IMR-90 (cell line): Measurements from ENCODE around the gene TLL1. TPM values are rescaled to one million over a fixed set of nuclear protein-coding genes. Genes with fewer than 3 reads are reported as not detected.

ENCODE experiments used
- ATAC-seq: fragments of 200-7000 bp; cut with Tn5 transposase; 2 replicates; pipeline ENCODE4 v1.9.1; 2020; ENCODE audit warnings: low read depth, mild to moderate bottlenecking, moderate library complexity
- BruUV-seq: library from RNA; stranded (reverse); fragments of 400-500 nt; replicated peaks from 2 replicates; lab custom pipeline; 2021; lab: Mats Ljungman, UMichigan
- CTCF ChIA-PET: fragments of 300-600 bp; formaldehyde crosslinking; extraction: SDS; loops from one replicate; lab custom pipeline; 2021; ENCODE audit warnings: antibody characterized with exemption; lab: Yijun Ruan, JAX
- POLR2A ChIA-PET: fragments of 300-600 bp; sonication (Branson Sonifier 250); formaldehyde crosslinking; loops from one replicate; lab custom pipeline; 2022; ENCODE audit warnings: antibody characterized with exemption; ENCODE audit not compliant: unreplicated experiment; lab: Charles Lee
- DNase-seq: peaks from one replicate; pipeline ENCODE4 v3.0.0; 2013
- H2AFZ ChIP-seq: replicated peaks from 2 replicates; pipeline ENCODE3; 2013; ENCODE audit warnings: low read length, mild to moderate bottlenecking; ENCODE audit not compliant: poor library complexity
- H2AK5ac ChIP-seq: 2 replicates; pipeline ENCODE4 v1.6.1; 2013; ENCODE audit warnings: low read depth, low read length, inconsistent platforms
- H2AK9ac ChIP-seq: replicated peaks from 2 replicates; pipeline ENCODE3; 2013; ENCODE audit warnings: mild to moderate bottlenecking, low read depth, low read length, moderate library complexity; ENCODE audit not compliant: poor library complexity
- H2BK120ac ChIP-seq: 2 replicates; pipeline ENCODE4 v1.6.1; 2013; ENCODE audit warnings: low read depth, low read length, inconsistent platforms
- H2BK15ac ChIP-seq: 3 replicates; pipeline ENCODE4 v1.6.1; 2013; ENCODE audit warnings: low read depth, low read length, inconsistent platforms
- H2BK20ac ChIP-seq: 2 replicates; pipeline ENCODE4 v1.6.1; 2013; ENCODE audit warnings: low read depth, mild to moderate bottlenecking, inconsistent platforms, low read length, moderate library complexity
- H2BK5ac ChIP-seq: 2 replicates; pipeline ENCODE4 v1.6.1; 2013; ENCODE audit warnings: mild to moderate bottlenecking, low read depth, low read length, inconsistent platforms; ENCODE audit not compliant: poor library complexity, severe bottlenecking
- H3K14ac ChIP-seq: replicated peaks from 2 replicates; pipeline ENCODE4 v1.6.1; 2013; ENCODE audit warnings: low read depth, low read length, inconsistent platforms
- H3K18ac ChIP-seq: 2 replicates; pipeline ENCODE4 v1.6.1; 2013; ENCODE audit warnings: low read depth, low read length, control low read depth
- H3K23ac ChIP-seq: 2 replicates; pipeline ENCODE4 v1.6.1; 2013; ENCODE audit warnings: low read depth, low read length, inconsistent platforms
- H3K27ac ChIP-seq: 2 replicates; pipeline ENCODE4 v1.5.1; 2013; ENCODE audit warnings: mild to moderate bottlenecking, control low read depth, low read length; ENCODE audit not compliant: insufficient read depth
- H3K27me3 ChIP-seq: 2 replicates; pipeline ENCODE4 v1.6.1; 2013; ENCODE audit warnings: low read length; ENCODE audit not compliant: control insufficient read depth, insufficient read depth
- H3K36me3 ChIP-seq: 2 replicates; pipeline ENCODE4 v1.6.1; 2013; ENCODE audit warnings: low read length, mixed read lengths; ENCODE audit not compliant: control insufficient read depth, insufficient read depth
- H3K4ac ChIP-seq: 2 replicates; pipeline ENCODE4 v1.6.1; 2013; ENCODE audit warnings: low read depth, low read length, inconsistent platforms
- H3K4me1 ChIP-seq: 2 replicates; pipeline ENCODE4 v1.6.1; 2013; ENCODE audit warnings: low read length, mixed read lengths; ENCODE audit not compliant: control insufficient read depth, insufficient read depth
- H3K4me2 ChIP-seq: 2 replicates; pipeline ENCODE4 v1.6.1; 2013; ENCODE audit warnings: low read depth, mild to moderate bottlenecking, control low read depth, low read length, moderate library complexity
- H3K4me3 ChIP-seq: 2 replicates; pipeline ENCODE4 v1.5.1; 2013; ENCODE audit warnings: low read depth, mild to moderate bottlenecking, control low read depth, low read length, moderate library complexity; ENCODE audit not compliant: insufficient read depth
- H3K56ac ChIP-seq: 2 replicates; pipeline ENCODE4 v1.6.1; 2013; ENCODE audit warnings: low read length, inconsistent platforms; ENCODE audit not compliant: insufficient read depth; ENCODE audit errors: extremely low read depth
- H3K79me1 ChIP-seq, 2 experiments: 2 replicates each; pipeline ENCODE4 v1.6.1; 2013; ENCODE audit warnings: low read length in 2 of 2, inconsistent platforms in 1 of 2, low read depth in 1 of 2
- H3K9ac ChIP-seq: 2 replicates; pipeline ENCODE4 v1.6.1; 2013; ENCODE audit warnings: low read depth, low read length, control low read depth
- H3K9me1 ChIP-seq: 2 replicates; pipeline ENCODE4 v1.6.1; 2013; ENCODE audit warnings: low read length, inconsistent platforms; ENCODE audit not compliant: insufficient read depth
- H3K9me3 ChIP-seq: 2 replicates; pipeline ENCODE4 v1.6.1; 2013; ENCODE audit warnings: low read length; ENCODE audit not compliant: control insufficient read depth, insufficient read depth
- H4K20me1 ChIP-seq: 2 replicates; pipeline ENCODE4 v1.6.1; 2013; ENCODE audit warnings: low read length, inconsistent platforms; ENCODE audit not compliant: insufficient read depth
- H4K5ac ChIP-seq: 2 replicates; pipeline ENCODE4 v1.6.1; 2013; ENCODE audit warnings: mild to moderate bottlenecking, low read depth, low read length, control low read depth
- H4K8ac ChIP-seq, 2 experiments: 2 replicates each; pipeline ENCODE4 v1.6.1; 2013; ENCODE audit warnings: low read depth in 2 of 2, low read length in 2 of 2, control low read depth in 1 of 2, inconsistent platforms in 1 of 2
- H4K91ac ChIP-seq: 2 replicates; pipeline ENCODE4 v1.6.1; 2013; ENCODE audit warnings: low read depth, low read length, inconsistent platforms; ENCODE audit not compliant: insufficient read depth
- MAFK ChIP-seq: IDR thresholded peaks from 2 replicates; pipeline ENCODE4 v1.6.1; 2012; ENCODE audit warnings: low read depth, low read length, improper control_type of control experiment
- MAZ ChIP-seq: IDR thresholded peaks from 2 replicates; pipeline ENCODE4 v1.6.1; 2012; ENCODE audit warnings: low read depth, mild to moderate bottlenecking, low read length, improper control_type of control experiment, moderate library complexity, borderline replicate concordance
- SMC3 ChIP-seq: fragments of 150-350 bp; IDR thresholded peaks from 2 replicates; pipeline ENCODE4 v1.6.1; 2016; ENCODE audit warnings: low read depth, mild to moderate bottlenecking, antibody characterized with exemption, low read length, moderate library complexity
- WGBS, 2 experiments: methylation state at CpG; one replicate each; pipeline versions ENCODE4 v1.1.5 to v1.1.7; 2013; ENCODE audit warnings: missing lambda C conversion rate in 2 of 2; ENCODE audit not compliant: insufficient read length in 1 of 2; ENCODE audit errors: extremely low coverage in 2 of 2; 5-methylcytosine and 5-hydroxymethylcytosine counted together
- dilution Hi-C: fragments of 300-500 bp; cut with HindIII; formaldehyde crosslinking; loops from one replicate; pipeline ENCODE4 v1.14.3; 2018; ENCODE audit warnings: low sequenced_read_pairs; ENCODE audit not compliant: unreplicated experiment
- in situ Hi-C: fragments of 300-500 bp; cut with MboI; formaldehyde crosslinking; loops from 3 replicates; pipeline ENCODE4 v1.14.3; 2019; ENCODE audit warnings: low sequenced_read_pairs, inconsistent platforms, mixed read lengths
- intact Hi-C: fragments of 100-400 bp; cut with micrococcal nuclease; formaldehyde crosslinking; loops from 2 replicates; pipeline ENCODE4 v1.10.0; 2022
- polyA plus RNA-seq, 3 experiments: library from polyadenylated mRNA; depleted of rRNA; stranded (reverse); fragments of >200 nt; gene quantifications; 2 replicates each; pipeline ENCODE4 v1.2.3, GENCODE V29; 2012; ENCODE audit warnings: low replicate concordance in 1 of 3
- total RNA-seq: library from RNA; depleted of rRNA; stranded (reverse); fragments of >200 nt; gene quantifications from 2 replicates; pipeline ENCODE4 v1.2.3, GENCODE V29; 2012

Gene TLL1
- total and polyA plus RNA-seq, 2 of the 4 experiments (the other 2 are of a cell fraction) = not detected

DNA sequence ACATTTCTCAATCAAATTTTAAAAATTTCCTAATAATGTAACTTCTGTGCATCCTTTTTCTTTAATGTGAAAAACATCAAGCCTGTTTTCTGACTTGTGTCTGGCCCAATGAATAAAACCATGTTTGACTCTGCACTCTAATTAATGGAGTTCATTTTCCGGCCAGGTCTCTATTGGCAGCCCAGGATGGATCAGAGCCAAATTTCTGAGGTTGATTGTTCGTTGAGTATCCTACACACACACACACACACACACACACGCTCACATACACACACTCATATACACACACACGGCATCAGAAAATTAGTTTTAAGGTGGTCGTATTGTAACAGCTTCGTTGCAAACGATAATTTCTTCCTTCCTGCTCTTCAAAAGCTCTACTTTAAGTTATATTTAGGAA lies 28.9 kb upstream of the TLL1 start:
- Histone ChIP-seq H4K20me1 (no peaks in the 10 kb centered on the region), H3K4me2 (no peak overlapping the region), H3K4me3 (no peak overlapping the region), H3K9me1 (no peaks in the 10 kb centered on the region), H2BK15ac (no peak overlapping the region), H3K4me1 (no peaks in the 10 kb centered on the region), H3K27ac (no peak overlapping the region), H2BK5ac (no peak overlapping the region), H3K18ac (no peak overlapping the region), H3K9ac (no peak overlapping the region), H2AK5ac (no peak overlapping the region), H2BK120ac (no peak overlapping the region), H4K5ac (no peak overlapping the region), H3K14ac (no peak overlapping the region), H3K9me3 (peaks cover 10% of the 10 kb centered on the region), H4K8ac (no peak overlapping the region), H4K91ac (no peak overlapping the region), H3K36me3 (no peaks in the 10 kb centered on the region), H3K79me1 (no peaks in the 10 kb centered on the region), H2BK20ac (no peak overlapping the region), H2AK9ac (no peak overlapping the region), H3K56ac (no peak overlapping the region), H2AFZ (no peak overlapping the region), H3K4ac (no peak overlapping the region), H3K27me3 (no peaks in the 10 kb centered on the region), H3K23ac (no peak overlapping the region)
- no peak for TF ChIP-seq MAZ
- TF ChIP-seq SMC3 = no peak
- TF ChIP-seq MAFK = no peak
- no TSS peak for BruUV-seq
- no peak for ATAC-seq
- DNase-seq = no peak
- POLR2A ChIA-PET = no interaction called here
- no CpG with 5 or more reads among the region's 7 CpGs for WGBS, 2 experiments
- dilution Hi-C loops = no loop called here
- CTCF ChIA-PET = no interaction called here
- in situ Hi-C loops = no loop called here
- intact Hi-C loops = no loop called here
